GM19239 (cell line): ENCODE results near the gene SELL.
"Not testable (repeated sequence)": the region's sequence is repeated elsewhere in the genome, so short reads cannot be mapped to it uniquely, and the experiment has no call there.

Experiments used
- DNase-seq: peaks from one replicate; pipeline ENCODE4 v3.0.0; 2011; ENCODE audit warnings: low spot score; ENCODE audit not compliant: insufficient read length
- FAIRE-seq: peaks from 2 replicates; lab custom pipeline; 2011; peaks lifted over from hg19 to GRCh38; lab: Jason Lieb, UNC

SELL gene

DNA sequence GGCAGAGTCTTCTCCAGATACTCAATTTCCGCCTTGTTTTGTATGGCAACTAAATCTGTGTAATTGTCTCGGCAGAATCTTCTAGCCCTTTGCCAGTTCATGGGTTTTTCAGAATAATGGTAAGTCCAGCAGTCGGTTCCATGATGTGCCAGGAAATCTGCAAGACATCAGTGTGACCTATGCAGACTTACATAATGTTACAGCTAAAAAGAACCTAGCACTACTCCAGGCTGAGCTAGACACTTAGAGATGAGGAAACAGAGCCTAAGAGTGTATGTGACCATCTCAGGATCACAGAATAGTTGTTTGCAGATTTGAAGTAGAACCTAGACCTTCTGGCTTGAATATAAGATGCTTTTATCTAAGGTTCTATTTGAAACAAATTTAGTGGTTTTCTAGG lies 2.8 kb downstream of the SELL start:
- FAIRE-seq (peak; percentile 95), DNase-seq (no peak)

DNA sequence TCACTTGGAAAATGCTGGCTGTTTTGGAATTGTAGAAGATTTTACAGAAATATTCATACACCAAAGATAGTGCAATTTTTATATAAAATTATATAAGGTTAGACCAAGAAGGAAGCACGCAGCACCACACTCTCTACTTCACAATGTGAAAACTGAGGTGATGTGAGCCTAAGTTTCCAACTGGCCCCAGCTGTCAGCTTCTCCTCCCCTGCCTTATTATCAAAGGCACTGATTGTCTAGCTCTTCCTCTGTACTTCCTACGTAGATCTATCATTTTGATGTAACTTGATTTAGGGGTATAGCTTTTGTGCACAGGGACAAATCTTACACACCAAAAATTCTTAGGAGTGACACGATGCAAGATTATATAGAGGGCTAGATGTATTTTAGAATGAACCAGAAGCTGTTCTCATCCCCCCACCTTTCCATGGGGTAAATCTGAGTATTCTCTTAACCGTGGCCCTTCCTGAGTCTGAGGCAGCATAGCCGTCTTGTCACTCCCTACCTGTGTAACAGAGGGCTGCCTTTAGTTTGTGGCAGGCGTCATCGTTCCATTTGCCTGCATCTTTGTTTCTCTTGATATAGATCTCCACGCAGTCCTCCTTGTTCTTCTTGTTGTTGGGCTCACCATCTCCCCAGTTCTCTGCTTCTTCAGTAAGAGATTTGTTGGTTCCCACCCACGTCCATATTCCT lies 3.4 kb downstream of the SELL start:
- FAIRE-seq (no peak), DNase-seq (no peak)

DNA sequence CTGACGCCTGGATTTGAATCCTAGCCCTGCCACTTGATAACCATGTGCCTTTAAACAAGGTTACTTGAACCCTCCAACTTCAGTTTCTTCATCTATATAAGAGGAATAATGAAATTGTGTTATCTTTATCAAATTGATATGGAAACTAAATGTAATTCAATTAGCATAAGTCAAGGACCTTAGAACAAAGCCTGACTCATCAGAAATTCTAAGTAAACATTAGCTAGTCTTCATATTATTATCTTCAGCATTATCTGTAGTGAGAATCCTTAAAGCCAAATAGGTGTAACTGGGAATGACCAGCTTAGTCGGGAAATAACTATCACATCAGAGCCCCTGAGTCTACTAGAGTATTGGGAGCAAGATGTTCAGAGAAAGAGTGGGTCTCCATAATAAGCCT lies 6.6 kb downstream of the SELL start:
- no peak for FAIRE-seq
- DNase-seq = no peak

DNA sequence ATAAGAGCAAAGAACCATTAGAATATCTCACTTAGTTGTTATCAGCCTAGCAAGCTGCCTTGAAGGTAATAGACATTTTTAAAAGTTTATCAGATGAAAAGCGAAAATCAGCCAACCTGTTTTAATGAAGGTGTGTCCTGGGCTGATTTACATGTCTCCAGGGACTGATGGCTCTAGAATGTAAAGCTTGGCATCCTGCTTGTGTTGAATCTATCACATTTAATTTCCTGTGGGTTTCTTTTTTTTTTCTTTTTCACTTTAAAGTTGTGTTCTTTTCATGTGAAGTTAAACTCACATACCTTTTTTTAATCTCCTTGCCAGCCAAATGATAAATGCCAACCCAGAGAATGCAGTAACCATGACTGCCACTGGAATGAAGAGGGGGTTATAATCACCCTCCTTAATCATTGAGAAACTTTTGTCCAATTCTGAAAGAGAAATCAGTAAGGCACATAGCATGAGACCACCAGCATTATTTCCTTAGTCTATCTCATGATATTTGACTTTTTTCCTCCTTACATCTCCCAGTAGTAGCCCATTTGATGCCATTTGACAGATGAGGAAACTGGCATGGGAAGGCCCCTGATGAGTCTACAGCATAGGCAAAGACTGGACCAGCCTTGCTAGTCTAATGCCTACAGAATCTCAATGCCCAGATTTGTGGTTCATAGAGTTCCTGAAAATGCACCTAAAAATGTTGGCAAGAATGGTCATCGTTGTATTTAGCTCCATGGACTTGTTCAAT lies 10.0 kb downstream of the SELL start:
- peak; percentile 35 for FAIRE-seq
- DNase-seq = no peak

DNA sequence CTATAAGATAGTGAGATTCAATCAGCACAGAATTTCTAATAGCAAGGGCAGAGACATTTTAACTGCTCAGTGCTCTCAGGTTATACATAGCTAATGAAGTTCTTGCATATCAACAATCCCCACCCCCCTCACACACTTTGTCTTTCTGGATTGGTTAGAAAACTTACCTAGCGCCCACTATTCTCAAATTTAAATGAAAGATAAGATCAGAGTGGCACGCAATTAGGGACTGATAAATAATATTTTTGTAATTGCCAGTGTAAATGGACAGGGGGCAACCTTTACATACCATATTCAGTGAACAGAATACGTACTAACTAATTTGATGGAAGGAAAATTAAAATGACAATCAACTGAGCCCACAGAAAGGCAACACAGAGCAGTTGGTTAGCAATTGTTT lies 11.7 kb downstream of the SELL start:
- FAIRE-seq = no peak
- no peak for DNase-seq

DNA sequence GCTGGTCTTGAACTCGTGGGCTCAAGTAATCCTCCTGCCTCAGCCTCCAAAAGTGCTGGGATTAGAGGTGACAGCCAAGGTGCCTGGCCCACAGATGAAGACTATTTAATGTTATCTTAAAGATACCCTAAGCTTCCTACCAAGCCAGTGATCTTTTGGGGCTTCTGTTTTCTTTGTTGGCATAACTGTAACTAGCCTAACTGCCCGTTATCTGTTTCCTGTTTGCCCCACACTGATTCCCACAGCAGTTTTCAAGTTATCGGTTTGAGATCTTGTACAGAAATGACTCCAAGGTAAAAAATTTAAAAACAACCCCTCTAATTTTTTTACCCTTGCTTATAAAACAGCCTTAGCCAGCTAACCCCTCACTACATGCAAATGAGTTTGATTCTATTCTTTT lies 12.4 kb downstream of the SELL start:
- DNase-seq (no peak), FAIRE-seq (no peak)

DNA sequence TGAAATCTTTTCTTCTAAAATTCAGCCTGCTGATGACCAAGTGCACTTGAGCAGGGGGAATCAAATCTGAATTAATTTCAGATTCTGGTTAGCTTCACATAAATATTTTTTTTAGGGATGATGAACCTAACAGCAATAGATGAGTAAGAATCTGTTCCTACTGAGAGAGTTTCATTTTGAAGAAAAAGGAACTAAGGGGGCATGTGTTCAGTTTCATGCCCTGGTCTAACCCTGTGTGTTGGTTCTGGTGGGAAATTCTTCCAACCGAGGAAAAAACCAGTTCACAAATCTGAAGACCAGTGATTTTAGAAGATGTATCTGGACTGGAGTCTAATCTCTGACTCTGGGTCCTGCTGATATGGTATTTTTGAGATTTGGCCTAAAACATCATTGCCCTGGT lies 13.7 kb downstream of the SELL start:
- peak; percentile 89 for FAIRE-seq
- DNase-seq = no peak

DNA sequence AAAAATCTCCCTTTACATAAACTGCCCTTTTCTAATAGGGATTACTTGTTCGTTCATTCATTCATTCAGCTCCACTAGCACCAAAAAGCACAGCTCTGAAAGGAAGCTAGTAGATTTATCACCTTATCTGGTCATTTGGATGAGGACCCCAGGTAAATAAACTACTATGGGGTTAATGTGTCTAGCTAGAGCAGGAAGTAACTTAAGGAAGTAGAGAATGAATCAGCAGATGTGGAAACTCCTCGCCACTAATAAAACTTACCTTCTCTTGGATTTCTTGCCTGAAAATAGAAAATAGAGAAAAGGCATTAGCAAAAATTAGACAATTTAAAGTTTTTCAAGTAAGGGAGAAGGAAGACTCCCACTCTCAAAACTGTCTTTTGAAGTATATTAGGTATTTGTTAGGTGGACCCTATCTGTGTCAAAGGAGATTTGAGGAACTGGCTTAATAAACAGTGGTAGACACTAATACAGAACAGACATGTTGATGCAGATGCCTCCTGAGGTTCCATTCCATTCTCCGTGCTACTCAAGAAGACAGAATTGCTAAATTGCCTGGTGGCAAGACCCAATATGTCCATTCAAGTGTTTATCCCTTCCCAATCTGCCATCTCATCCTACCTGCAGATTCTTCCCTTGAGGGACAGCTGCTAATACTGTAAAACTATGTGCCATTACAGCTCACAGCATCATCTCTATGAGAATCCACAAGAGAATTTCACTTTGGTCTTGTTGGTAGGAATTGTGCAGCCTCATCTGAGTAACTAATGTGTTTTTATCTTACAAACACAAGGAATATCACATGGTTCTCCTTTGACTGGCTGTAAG lies 14.9 kb downstream of the SELL start:
- DNase-seq = no peak
- peak; percentile 88 for FAIRE-seq

DNA sequence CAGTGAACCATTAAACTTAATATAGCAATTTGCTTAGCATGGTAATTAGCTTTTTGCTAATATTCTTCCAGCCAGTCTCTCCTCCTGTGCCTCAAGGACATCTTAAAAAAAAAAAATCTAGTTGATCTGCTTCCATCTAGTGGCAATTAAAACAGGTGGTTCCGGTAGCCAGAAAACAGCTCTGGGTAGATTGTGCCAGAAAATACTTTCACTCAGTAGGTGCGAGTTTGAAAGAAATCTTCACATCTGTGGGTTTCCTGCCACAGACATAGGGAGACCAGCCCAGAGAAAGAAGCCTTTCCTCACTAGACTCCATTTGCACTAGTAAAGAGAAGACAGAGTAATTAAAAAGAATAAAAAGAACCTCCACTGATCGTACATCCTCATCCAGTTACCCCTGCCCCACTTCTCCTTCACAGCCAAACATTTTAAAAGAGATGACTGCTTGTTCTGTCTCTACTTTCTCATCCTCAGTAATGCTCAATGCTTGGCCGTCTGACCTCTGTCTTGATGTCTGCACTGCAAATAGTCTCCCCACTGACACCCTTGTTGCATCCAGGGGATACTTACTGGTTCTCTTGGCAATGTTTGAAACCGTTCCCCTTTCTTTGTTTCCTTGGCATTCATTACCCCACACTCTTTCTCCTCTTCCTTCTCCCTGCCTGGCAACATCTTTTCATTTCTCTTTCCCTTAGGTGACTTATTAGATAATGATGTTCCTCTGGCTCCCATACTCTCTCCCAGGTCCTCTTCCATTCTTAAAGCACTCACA lies 16.9 kb downstream of the SELL start:
- DNase-seq = no peak
- peak; percentile 89 for FAIRE-seq

DNA sequence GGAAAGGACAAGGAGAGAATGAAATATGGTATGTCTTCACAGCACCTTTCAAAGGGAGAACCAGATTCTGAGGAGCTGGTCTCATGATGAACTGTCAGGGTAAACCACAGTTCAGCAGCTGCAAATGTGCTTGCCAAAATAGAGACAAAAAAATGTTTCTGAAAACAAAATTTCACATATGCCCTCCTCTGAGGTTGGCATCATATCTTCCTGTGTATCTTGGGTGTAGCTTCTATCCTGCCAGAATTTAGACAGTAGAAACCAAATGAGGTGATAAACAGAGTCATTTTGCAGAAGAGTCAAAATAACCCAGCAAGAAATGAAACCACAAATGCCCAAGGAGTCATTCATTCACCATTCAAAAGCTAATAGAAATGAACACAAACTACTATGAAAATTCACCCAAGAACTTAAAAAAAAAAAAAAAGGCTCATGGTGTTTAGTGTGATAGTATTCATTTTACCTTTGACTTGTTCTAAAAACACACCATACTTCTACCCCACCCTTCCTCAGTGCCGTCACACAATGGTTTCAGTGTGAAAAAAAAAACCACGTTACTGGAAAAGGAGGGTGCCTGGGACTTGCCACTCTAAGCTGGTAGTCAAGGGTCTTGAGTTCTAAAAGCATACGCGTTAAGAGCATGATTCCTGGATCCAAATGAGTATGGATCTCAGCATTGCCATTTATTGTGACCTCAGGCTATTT lies 18.5 kb downstream of the SELL start:
- DNase-seq (no peak), FAIRE-seq (peak; percentile 93)

DNA sequence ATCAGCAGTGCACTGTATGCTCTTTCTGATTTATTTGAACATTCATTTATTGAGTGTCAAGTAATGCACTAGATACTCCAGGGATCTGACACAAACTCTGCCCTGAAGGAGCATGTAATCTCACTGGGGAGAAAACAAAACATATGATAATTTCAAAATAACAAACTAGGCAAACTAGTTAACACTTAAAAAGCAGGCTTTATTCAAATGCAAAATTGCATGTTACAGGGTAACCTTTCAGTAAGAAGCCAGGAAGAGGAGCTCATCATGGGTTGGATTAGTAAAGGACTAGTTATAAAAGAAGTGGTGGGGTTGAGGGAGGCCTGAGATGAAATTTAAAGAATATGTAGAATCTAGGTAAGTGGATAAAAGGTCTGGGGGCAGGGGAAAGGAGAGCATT lies 20.9 kb downstream of the SELL start:
- FAIRE-seq (no peak), DNase-seq (no peak)

DNA sequence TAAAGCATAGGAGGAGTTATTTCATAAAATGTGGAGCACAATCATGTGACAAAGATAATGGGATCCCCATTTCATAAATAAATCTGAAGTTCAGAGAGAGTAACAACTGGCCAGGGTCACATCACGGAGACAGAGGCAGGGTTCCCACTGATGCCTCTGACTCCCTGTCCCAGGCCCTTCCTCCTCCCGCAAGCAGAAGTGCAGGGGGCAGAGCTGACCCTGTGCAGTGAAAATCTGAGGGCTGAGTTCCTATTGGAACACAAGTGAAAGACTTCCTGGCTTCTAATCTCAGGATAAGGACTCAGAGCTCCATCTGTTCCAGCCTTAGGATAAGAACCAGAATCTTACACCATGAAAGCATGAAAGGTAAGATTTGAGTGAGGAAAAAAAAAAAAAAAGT lies 22.0 kb downstream of the SELL start:
- DNase-seq (no peak), FAIRE-seq (peak; percentile 73)

DNA sequence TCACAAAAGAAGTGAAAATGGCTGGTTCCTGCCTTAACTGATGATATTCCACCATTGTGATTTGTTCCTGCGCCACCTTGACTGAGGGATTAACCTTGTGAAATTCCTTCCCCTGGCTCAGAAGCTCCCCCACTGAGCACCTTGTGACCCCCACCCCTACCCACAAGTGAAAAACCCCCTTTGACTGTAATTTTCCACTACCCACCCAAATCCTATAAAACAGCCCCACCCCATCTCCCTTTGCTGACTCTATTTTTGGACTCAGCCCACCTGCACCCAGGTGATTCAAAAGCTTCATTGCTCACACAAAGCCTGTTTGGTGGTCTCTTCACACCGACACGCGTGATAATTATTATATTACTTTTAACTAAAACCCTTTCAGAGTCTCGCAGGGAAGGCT lies 23.0 kb downstream of the SELL start:
- DNase-seq, FAIRE-seq: not testable (repeated sequence)

DNA sequence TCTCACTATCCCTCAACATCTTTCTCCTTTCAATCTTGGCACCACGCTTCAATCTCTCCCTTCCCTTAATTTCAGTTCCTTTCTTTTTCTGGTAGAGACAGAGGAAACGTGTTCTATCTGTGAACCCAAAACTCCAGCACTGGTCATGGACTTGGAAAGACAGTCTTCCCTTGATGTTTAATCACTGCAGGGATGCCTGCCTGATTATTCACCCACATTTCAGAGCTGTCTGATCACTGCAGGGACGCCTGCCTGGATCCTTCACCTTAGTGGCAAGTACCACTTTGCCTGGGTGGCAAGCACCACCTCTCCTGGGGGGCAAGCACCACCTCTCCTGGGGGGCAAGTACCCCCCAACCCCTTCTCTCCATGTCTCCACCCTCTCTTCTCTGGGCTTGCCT lies 27.8 kb downstream of the SELL start:
- DNase-seq (no peak), FAIRE-seq (peak; percentile 64)

DNA sequence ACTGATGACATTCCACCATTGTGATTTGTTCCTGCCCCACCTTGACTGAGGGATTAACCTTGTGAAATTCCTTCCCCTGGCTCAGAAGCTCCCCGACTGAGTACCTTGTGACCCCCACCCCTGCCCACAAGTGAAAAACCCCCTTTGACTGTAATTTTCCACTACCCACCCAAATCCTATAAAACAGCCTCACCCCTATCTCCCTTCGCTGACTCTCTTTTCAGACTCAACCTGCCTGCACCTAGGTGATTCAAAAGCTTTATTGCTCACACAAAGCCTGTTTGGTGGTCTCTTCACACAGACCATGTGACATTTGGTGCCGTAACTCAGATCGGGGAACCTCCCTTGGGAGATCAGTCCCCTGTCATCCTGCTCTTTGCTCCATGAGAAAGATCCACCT lies 28.3 kb downstream of the SELL start:
- FAIRE-seq, DNase-seq: not testable (repeated sequence)

DNA sequence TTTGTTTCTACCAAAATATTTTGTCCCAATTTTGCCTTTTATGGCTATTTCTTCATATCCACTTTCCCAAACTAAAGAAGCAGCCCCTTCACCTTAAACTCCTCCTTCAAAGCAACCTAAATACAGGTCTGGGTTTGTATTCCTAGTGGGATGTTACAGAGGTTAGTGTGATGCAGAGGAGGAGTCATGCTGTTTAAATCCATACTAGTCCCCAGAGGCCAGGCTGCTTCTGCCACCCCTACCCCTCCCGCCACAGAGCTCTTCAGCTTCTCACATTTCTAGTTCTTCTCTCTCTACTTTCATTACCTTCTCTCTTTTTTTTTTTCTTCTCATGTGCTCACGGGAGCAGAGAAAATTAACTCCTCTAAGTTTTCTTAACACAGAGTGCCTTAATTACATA lies 29.3 kb downstream of the SELL start:
- FAIRE-seq = peak; percentile 54
- DNase-seq = no peak

DNA sequence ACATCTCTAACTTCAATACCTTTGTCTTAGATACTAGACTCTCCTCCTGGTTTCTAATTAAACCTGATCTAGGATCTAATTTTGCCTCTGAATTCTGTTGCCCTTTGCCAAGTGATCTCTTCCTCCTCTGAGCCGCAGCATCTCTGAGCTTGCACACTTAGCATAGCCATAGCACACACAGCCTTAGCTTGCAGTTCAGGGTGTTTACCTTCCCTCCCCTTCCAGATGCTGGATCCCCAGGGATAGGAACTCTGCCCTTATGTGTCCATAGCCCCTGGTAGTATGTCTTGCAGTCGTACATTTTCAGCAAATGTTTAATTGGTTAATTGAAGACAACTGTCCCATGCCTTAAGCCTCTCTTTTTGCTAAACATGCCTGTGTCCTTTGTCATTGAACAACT lies 30.3 kb downstream of the SELL start:
- no peak for DNase-seq
- no peak for FAIRE-seq

DNA sequence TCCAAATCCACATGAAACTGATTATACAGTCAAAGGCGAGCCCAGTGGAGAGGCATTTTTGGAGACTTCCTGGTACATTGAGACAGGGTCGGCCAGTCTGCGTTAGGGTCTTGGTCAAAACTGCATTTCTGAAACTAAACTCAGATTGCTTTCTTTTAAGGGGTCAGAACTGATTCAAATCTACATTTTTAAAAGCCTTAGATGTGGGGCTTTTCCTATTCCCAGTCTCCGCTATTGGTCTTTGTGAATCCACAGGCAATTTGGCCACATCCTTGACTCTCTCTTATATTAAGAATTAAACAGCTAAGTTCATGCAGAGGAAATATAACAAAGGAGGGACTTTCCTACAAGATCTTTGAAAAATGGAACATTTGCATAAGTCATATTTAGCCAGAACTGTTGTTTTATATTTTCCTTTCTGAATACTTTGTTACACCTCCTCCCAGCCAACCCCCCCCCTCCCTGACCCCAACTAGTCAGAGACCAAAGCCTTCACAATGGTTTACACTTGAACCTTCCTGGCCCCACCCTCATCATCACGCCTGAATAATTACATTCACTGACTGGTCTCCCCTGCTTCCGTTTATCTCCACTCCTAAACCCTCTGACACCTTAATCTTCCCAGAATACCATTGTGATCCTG lies 30.9 kb downstream of the SELL start:
- DNase-seq (no peak), FAIRE-seq (peak; percentile 92)

DNA sequence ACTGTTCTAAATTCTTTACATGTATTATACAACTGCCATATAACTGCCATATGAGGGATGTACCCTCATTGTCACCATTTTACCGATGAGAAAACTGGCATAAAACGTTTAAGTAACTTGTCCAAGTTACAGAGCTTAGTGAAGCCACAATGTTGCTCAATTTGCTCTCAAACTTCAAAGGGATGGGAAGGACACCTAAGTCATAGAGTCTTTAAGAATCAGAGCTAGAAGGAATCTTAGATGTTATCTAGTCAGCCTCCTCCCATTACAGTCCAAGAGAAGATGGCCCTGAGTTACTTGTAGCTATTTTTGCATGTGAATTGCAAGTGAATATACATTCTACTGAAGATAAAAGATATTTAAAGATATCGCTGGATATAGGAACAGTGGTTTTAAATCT lies 31.7 kb downstream of the SELL start:
- peak; percentile 18 for FAIRE-seq
- DNase-seq = no peak
